MM.1S (cell line): Measurements from ENCODE around the gene PSAT1.

Experiments
- CTCF ChIP-seq: fragments of 300-600 bp; sonication (generic); IDR thresholded peaks from 2 replicates; pipeline ENCODE4 v1.5.1; 2016; ENCODE audit warnings: antibody characterized with exemption, low read length, mixed read lengths
- EZH2phosphoT487 ChIP-seq: fragments of 300-600 bp; sonication (generic); IDR thresholded peaks from 2 replicates; pipeline ENCODE4 v1.6.1; 2018; ENCODE audit warnings: antibody characterized with exemption, low read length

GRCh38 chr9:78332381-78332780, 35.5 kb downstream of the PSAT1 start:
- TF ChIP-seq CTCF (no peak), EZH2phosphoT487 (no peak)
